NCI-H2227 (cell line): ENCODE results near the gene LRRC36.

Source experiments
- DNase-seq: peaks from one replicate; lab custom pipeline; 2025; ENCODE audit not compliant: unreplicated experiment; lab: John Stamatoyannopoulos, UW

LRRC36 gene, protein sequence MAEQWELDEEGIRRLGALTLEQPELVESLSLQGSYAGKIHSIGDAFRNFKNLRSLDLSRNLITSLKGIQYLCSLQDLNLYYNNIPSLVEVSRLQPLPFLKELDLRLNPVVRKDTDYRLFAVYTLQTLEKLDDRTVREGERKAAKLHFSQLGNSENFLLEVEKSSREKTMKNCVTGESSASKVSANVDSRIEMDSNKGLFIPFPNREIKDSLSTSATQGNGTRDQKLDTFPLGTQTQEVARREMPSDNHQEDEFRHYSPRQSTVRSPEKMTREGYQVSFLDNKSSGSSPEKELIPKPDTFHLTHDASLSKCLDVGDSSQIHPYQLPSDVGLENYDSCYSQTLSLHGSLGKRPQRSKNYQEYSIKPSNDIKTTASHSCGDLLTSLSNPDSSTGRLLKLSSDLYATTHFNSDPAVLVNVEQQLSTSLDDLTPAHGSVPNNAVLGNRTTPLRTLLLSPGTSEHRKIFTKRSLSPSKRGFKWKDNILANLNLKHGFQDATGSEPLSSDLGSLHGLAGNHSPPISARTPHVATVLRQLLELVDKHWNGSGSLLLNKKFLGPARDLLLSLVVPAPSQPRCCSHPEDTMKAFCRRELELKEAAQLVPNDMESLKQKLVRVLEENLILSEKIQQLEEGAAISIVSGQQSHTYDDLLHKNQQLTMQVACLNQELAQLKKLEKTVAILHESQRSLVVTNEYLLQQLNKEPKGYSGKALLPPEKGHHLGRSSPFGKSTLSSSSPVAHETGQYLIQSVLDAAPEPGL

DNA sequence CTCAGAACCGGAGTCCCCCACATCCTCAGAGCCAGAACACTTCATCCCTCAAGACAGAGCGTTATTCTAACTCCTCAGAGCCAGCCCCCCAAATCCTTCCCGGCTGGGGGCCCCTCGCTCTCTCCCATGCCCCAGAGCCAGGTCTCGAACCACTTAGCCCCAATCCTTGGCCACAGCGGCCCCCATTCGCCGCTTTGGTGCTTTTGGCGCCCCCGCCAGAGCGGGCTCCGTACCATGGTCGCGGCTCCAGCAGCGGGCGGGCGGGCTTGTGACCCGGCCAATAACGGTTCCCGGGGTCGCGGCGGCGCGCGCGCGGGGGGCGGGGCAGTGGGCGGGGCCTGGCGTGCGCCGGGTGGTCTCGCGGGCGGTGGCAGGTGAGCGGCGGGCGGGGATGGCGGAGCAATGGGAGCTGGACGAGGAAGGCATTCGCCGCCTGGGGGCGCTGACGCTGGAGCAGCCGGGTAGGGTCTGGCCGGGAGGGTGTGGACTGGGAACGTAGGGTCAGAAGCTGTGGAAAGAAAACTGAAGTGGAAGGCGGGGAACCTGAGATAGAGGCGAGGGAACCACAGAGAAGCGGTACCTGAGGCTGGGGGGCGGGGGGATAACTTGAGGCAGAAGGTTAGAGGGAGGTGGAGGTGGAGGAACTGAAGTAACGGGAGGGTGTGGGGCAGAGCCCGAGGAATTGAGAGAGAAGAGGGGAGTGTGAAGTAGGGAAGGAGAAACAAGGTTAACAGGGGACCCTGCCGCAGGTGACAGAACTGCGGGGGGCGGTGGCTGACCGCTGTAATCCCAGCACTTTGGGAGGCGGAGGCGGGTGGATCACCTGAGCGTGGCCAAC is at the start of gene LRRC36, which contains the start of gene KCTD19:
TSS of gene LRRC36 (plus strand) at position 344 of the 838 bp plus-strand sequence. CDS start at position 392, 48 bp downstream.
TSS of gene KCTD19 (minus strand) at position 270 of the 838 bp plus-strand sequence. CDS start at position 236, 34 bp downstream.
- DNase-seq: peak; percentile 89

DNA sequence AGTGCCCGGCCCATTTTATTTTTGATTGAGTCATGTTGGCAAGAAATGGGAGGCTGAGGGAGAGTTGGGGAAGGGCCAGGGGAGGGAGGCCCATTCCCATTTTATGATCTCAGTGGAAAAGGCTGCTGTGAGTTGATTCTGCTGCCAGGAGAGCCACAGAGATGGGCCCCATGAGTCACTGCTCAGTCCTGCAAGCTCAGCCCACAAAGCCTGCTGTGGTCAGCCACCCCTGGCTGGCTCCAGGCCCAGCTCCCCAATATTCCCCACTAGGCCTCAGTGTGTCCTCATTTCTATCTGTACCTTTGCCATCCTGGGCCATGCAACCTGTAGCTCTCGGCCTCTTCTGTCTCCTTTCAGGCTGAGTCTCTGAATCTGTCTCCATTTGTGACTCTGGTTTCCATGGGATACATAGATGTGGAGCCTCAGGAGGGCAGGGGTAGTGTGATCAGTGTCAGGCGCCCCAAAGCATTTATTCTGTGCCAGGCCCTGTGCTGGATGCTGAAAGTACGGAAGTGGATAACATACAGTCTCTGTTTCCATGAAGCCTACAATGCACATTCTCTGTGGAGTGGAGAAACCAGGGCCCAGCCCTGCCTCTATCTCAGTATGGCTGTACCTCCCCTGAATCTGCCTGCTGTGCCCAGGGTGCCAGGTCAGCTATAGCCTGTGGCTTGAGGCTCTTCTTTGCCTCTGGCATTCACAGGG is 49.2 kb upstream of the LRRC36 start:
- DNase-seq: no peak

DNA sequence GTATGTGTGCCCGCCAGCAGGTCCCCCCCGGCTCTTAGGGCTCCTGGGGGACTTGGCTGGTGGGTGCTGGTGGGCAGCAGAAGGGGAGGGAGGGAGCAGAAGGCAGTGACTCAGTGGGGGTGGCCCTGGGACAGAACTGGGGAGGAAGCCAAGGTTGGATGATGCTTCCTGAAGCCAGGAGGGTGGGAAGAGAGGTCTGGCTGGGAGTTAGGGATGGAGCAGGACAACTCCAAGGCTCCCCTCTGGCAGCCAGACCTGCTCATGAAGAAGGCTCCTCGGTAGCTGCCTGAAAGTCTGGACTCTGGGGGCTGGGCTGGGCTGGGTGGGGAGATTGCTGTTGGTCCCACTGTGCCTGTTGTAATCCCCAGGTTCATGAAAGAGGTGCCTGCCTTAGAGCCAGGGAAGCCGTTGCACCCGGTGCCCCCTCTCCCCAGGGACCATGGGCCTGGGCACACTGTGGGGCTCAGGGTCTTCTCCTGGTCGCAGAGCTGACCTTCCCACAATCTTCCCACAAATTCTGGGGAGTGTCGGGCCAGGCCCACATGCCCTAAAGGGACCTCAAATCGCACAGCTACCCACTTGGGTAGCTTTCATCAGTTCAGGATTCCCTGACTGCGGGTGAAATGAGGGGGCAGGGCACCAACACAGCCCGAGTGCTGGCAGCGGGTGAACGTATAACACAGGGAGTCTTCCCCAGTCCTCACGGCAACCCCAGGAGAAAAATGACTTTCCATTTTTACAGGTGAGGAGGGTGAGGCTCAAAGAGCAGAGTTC is 48.4 kb upstream of the LRRC36 start:
- DNase-seq: no peak

DNA sequence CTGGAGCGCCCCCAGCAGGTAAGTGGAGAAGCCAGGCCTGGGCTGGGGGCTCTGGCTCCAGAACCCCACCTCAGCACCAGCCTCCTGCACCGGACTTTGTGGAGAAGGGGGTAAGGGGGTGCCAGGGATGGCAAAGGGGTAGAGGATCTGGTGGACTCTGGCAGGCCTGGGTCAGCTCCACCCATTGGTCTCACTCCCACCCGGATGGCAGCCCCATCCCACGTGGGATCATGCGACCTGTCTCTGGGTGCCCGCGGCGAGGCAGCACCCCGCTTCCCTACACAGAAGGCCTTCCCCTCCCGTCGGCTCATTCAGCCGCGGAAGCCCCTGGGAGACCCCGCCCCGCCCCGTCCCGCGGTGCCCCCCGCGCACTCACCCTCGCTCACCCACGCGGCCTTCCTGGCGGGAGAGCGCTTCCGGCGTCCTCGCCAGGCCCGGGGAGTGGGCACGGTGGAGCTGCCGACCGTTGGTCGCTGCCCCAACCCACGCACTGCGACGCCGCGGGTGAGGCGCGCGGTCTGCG is 47.8 kb upstream of the LRRC36 start:
- peak; percentile 53 for DNase-seq

DNA sequence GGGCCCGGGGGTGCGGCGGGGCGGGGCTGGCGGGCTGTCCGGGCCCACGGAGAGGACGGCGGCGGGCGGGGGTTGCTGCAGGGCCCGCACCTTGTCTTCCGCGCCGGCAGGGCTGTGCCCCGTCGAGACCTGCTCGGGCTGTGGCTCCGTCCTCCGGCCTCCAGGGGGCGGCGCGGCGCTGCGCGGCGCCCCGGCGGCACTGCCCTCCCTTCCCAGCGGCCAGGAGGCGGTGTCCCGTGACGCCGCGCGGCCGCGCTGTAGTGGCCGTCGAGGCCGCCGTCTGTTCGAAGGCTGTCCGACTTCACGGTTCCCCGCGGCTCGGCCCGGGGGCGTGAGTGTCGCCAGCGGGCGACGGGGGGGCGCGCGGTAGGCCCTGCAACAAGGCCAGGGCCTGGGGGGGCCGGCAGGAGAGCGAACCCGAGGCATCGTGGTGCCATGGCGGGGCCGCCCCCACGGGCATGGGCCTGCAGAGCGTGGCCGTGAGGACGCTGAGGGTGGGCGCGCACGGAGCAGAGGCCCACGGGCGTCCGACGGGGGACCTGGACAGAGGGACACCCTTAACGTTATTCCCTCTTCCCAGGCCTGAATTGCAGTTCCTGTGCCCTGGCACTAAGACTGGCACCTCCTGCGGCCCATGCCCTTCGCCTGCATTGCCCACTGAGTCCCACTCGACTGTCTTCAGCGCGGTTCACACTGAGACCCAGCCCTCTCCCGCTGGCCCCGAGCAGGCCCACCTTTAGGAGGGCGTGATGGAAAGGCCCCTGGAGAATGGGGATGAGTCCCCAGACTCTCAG is 47.1 kb upstream of the LRRC36 start, which contains the start of gene PLEKHG4:
TSS of gene PLEKHG4 (plus strand) at position 237 of the 794 bp plus-strand sequence. CDS start at position 750, 513 bp downstream.
- peak; percentile 83 for DNase-seq

DNA sequence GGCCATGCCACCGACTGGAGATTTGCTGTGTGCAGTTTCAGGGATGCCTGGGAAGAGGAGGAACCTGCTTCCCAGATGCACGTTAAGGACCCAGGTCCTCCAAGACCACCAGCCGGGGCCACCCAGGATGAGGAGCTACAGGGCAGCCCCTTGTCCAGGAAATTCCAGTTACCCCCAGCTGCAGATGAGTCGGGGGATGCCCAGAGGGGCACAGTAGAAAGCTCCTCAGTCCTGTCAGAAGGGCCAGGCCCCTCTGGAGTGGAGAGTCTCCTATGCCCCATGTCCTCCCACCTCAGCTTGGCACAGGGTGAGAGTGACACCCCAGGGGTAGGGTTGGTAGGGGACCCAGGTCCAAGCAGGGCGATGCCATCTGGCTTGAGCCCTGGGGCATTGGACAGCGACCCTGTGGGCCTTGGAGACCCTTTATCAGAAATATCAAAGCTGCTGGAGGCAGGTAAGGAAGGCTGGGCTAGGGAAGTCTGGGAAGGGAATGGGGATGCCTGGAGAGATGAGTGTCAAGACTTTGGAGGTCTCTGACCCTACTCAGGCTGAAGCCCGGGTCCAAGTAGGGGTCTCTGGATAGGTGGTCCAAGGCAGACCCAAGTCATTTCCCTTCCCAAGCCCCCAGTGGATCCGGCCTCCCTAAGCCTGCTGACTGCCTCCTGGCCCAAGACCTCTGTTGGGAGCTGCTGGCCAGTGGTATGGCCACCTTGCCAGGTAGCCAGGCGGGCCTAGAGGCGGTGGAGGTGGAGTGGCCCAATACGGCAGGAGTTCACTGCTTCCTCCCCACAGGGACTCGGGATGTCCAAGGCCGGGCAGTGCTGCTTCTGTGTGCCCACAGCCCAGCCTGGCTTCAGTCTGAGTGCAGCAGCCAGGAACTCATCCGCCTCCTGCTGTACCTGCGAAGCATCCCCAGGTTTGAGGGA is 46.3 kb upstream of the LRRC36 start:
- no peak for DNase-seq

DNA sequence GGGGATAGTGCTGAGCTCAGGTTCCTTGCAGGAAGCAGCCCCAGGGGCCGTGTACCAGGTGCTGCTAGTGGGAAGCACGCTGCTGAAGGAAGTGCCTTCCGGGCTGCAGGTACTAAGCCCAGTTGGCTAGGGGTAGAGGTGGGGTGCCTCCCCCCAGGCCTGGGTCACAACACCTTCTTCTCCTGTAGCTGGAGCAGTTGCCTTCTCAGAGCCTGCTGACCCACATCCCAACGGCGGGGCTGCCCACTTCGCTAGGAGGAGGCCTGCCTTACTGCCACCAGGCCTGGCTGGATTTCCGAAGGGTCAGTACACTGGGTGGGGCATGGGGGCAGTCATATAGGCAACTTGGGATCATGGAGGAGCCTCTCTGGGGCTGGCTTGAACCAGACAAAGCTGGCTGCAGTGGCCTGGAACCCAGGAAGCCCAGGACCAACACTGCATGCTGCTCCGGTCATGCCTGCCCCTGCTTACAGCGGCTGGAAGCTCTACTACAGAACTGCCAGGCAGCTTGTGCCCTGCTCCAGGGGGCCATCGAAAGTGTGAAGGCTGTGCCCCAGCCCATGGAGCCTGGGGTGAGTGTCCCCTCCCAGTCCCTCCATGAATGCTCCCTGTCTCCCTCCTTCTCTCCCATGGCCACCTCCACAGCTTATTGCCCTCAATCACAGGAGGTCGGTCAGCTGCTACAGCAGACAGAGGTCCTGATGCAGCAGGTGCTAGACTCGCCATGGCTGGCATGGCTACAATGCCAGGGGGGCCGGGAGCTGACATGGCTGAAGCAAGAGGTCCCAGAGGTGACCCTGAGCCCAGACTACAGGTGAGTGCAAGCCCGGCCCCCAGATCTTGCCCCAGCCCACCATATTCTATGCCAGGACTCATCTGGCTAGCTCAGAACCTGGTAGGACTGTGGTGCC is 44.8 kb upstream of the LRRC36 start:
- no peak for DNase-seq

DNA sequence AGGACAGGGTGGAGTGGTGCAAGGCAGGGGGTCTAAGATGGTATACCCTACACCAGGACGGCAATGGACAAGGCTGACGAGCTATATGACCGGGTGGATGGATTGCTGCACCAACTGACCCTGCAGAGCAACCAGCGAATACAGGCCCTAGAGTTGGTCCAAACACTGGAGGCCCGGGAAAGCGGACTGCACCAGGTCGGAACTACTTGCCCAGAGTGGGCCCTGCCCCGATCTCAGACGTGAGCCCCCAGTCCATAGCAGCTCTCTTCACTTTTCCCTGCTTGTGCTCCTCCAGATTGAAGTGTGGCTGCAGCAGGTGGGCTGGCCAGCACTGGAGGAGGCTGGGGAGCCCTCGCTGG is 44.2 kb upstream of the LRRC36 start:
- no peak for DNase-seq

DNA sequence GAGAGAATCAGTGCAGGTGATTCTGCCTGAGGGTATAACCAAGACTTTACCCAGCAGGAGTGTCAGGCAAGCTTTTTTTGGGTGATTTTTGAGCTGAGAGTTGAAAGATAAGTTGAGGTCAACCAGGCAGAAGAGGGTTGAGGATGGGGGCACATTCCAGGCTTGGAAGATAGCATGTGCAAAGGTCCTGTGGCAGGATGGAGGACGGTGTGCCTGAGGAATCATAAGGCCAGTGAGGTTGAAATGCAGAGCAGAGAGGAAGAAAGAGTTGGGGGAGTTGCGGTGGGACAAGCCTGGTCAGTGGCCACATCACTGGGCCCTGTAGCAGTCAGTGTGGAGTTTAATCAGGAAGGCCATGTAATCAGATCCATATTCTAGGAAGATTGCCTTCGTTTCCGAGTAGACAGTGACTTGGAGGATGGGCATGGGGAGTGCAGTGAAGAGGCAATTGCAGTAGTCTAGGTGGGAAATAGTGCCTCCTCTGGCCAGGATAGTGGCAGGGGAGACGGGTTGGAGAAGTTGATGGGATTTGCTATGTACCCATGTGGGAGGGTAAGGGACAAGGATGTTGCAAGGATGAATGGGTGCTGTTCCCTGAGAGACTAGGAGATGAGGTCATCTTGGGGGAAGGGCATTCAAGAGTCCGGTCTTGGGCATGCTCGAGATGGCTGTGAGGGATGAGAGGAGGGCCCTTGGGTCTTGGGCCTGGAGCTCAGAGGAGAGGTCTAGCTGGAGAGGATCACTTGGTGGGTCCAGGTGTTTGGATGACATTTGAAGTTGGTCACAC is 43.4 kb upstream of the LRRC36 start:
- no peak for DNase-seq

DNA sequence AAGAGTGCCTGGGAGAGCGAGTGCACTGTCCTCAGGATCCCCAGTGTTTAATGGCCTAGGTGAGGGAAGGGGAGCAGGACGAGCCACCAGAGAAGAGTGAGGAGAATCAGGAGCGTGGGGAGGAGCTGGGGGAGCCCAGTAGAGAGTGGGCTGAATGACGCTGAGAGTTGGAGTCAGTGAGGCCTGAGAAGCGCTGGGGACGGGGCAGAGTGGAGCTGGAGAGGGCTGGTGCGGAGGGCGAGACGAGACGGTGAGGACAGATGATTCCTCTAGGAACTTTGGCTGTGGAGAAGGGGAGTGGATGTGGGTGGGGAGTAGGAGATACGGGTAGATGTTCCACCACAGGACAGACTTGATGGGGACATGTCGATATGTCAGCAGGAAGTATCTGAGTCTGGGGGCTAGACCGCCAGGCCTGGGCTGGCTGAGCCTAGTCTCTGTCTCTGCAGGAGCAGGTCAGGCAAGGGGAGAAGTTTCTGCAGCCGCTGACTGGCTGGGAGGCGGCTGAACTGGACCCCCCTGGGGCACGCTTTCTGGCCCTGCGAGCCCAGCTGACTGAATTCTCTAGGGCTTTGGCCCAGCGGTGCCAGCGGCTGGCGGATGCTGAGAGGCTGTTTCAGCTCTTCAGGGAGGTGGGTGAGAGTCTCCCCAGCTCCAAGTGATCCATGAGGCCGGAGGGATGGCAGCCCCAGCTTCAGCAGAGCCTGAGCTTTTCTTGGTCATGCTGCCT is 42.6 kb upstream of the LRRC36 start:
- no peak for DNase-seq

DNA sequence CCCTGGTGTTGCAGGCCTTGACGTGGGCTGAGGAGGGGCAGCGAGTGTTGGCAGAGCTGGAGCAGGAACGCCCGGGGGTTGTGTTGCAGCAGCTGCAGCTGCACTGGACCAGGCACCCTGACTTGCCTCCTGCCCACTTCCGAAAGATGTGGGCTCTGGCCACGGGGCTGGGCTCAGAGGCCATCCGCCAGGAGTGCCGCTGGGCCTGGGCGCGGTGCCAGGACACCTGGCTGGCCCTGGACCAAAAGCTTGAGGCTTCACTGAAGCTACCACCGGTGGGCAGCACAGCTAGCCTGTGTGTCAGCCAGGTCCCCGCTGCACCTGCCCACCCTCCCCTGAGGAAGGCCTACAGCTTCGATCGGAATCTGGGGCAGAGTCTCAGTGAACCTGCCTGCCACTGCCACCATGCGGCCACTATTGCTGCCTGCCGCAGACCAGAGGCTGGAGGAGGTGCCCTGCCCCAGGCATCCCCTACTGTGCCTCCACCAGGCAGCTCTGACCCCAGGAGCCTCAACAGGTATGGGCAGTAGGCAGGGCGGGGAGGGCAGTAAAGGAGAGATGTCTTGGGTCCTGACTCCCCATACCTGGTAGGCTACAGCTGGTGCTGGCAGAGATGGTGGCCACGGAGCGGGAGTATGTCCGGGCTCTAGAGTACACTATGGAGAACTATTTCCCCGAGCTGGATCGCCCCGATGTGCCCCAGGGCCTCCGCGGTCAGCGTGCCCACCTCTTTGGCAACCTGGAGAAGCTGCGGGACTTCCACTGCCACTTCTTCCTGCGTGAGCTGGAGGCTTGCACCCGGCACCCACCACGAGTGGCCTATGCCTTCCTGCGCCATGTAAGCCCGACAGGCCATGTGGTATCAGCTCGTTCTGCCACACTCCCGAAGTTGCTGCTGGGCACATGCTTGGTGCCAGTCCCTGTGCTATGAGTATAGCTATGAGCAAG is 41.6 kb upstream of the LRRC36 start:
- peak; percentile 31 for DNase-seq

DNA sequence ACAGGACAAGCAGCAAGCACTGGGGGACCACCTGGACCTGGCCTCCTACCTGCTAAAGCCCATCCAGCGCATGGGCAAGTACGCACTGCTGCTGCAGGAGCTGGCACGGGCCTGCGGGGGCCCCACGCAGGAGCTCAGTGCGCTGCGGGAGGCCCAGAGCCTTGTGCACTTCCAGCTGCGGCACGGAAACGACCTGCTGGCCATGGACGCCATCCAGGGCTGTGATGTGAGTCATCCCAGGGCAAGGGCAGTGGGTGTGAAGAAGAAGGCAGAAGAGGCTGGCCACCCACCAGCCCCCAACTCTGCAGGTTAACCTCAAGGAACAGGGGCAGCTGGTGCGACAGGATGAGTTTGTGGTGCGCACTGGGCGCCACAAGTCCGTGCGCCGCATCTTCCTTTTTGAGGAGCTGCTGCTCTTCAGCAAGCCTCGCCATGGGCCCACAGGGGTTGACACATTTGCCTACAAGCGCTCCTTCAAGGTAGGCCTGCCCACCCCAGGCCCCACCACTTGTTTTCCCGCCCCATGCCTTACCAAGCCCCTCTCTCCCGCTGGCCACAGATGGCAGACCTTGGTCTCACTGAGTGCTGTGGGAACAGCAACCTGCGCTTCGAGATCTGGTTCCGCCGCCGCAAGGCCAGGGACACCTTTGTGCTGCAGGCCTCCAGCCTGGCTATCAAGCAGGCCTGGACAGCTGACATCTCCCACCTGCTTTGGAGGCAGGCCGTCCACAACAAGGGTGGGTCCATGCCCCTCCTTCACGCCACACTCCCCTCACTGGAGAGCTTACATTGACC is 40.0 kb upstream of the LRRC36 start:
- no peak for DNase-seq

DNA sequence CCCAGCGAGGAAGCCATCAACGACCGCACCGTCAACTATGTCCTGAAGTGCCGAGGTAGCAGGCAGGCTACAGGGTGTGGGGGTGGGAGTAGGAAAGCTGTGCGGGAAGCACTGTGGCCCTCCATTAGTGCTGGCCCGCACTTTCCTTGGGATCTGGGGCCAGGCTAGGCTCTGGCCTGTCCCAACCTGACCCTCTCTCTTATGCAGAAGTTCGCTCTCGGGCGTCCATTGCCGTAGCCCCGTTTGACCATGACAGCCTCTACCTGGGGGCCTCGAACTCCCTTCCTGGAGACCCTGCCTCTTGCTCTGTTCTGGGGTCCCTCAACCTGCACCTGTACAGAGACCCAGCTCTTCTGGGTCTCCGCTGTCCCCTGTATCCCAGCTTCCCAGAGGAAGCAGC is 38.7 kb upstream of the LRRC36 start:
- DNase-seq: no peak
